RWPE1 (cell line): ENCODE data around the gene COPG2.

Source experiments
- CTCF ChIA-PET: fragments of 350-600 bp; sonication (Branson Sonifier 250); formaldehyde crosslinking; extraction: SDS; loops from one replicate; lab custom pipeline; 2021; lab: Yijun Ruan, JAX
- POLR2A ChIA-PET: fragments of 400-600 bp; formaldehyde crosslinking; extraction: SDS; loops from one replicate; lab custom pipeline; 2020; ENCODE audit warnings: antibody characterized with exemption; ENCODE audit not compliant: low non-redundant PET; lab: Yijun Ruan, JAX
- DNase-seq: peaks from one replicate; pipeline ENCODE4 v3.0.0; 2012; ENCODE audit warnings: low spot score
- H3K27ac ChIP-seq: fragments of 450-650 bp; 2 replicates; pipeline ENCODE4 v1.5.1; 2017
- CTCF ChIP-seq: fragments of 450-650 bp; conservative IDR thresholded peaks from 2 replicates; pipeline ENCODE4 v1.5.1; 2017; ENCODE audit warnings: low read depth, mild to moderate bottlenecking

The COPG2 gene

GRCh38 chr7:130488392-130489139 lies 180.0 kb downstream of the COPG2 start:
- POLR2A ChIA-PET: no interaction called here
- H3K27ac ChIP-seq: no peak overlapping the region
- DNase-seq: no peak
- CTCF ChIA-PET: no interaction called here
- TF ChIP-seq CTCF: no peak

GRCh38 chr7:130486954-130487436 lies 181.6 kb downstream of the COPG2 start:
- ChIA-PET POLR2A (no interaction called here), CTCF (interaction anchor here (0.6 to 0.7 kb wide), 2 partner anchors 10 to 14 kb away, joined by 4 read pairs; no protein-coding TSS in a partner anchor)
- no peak overlapping the region for H3K27ac ChIP-seq
- no peak for TF ChIP-seq CTCF
- peak; percentile 34 for DNase-seq

GRCh38 chr7:130486114-130486953 lies 182.2 kb downstream of the COPG2 start:
- peak; percentile 84 for TF ChIP-seq CTCF
- ChIA-PET CTCF (interaction anchor here (0.6 to 0.7 kb wide), 2 partner anchors 11 to 13 kb away, joined by 4 read pairs; no protein-coding TSS in a partner anchor), POLR2A (no interaction called here)

DNA sequence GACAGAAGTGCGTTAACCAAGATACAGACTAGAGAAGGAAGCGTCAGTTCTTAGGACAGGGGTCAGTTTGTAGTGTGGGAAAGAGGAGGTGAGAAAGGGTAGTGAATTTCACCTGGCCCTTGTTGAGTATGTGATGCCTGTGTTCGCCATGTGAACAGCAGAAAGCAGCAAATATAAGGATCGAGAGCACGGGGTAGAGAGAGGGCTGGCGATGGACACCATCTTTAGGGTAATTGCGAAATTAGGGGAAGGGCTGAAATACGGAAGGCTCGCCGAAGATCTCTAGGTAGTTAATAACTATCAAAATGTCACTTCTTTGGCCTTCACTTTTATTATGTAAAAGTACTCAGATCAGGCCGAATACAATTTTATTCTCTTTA lies 182.8 kb downstream of the COPG2 start:
- H3K27ac ChIP-seq: no peak overlapping the region
- no peak for DNase-seq
- ChIA-PET CTCF (interaction anchor here (0.6 kb wide), 1 partner anchor 55 kb away, joined by 3 read pairs; no protein-coding TSS in a partner anchor), POLR2A (no interaction called here)
- no peak for TF ChIP-seq CTCF

More at GRCh38 chr7:130486114-130486953, 182.2 kb downstream of the COPG2 start:
- peak; percentile 64 for DNase-seq
- no peak overlapping the region for H3K27ac ChIP-seq

DNA sequence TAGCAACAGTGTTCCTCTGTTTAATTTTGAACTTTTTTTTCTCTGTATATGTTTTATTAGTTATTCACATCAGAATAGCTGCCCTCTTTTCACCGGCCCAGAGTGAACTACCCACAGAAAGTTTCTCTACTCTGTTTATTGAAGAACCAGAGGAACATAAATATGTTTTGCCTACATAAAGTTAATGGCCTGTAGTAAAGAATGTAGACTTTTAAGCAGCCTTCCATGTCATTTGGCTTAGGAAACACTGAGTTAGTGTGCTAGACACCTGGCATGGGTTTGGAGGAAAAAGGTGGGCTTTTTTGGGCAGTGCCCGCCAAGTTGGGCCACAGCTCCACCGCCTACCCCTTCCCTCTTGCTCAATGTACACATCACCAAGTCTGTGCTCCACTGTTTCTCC lies 185.5 kb downstream of the COPG2 start:
- no peak overlapping the region for H3K27ac ChIP-seq
- TF ChIP-seq CTCF: no peak
- ChIA-PET POLR2A (no interaction called here), CTCF (no interaction called here)
- no peak for DNase-seq

GRCh38 chr7:130481898-130482297 lies 186.7 kb downstream of the COPG2 start:
- no peak for TF ChIP-seq CTCF
- no peak for DNase-seq
- CTCF ChIA-PET: no interaction called here
- POLR2A ChIA-PET: no interaction called here
- no peak overlapping the region for H3K27ac ChIP-seq
